ENCODE measurements around the gene FBXL15. TPM values are rescaled to one million over a fixed set of nuclear protein-coding genes. Genes with fewer than 3 reads are reported as not detected.

FBXL15 gene, protein sequence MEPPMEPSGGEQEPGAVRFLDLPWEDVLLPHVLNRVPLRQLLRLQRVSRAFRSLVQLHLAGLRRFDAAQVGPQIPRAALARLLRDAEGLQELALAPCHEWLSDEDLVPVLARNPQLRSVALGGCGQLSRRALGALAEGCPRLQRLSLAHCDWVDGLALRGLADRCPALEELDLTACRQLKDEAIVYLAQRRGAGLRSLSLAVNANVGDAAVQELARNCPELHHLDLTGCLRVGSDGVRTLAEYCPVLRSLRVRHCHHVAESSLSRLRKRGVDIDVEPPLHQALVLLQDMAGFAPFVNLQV
- 6.1 to 11.0 TPM (median 9.3 TPM) in 5 replicates for total RNA-seq (2022; extraction: Qiagen RNA extraction)

DNA sequence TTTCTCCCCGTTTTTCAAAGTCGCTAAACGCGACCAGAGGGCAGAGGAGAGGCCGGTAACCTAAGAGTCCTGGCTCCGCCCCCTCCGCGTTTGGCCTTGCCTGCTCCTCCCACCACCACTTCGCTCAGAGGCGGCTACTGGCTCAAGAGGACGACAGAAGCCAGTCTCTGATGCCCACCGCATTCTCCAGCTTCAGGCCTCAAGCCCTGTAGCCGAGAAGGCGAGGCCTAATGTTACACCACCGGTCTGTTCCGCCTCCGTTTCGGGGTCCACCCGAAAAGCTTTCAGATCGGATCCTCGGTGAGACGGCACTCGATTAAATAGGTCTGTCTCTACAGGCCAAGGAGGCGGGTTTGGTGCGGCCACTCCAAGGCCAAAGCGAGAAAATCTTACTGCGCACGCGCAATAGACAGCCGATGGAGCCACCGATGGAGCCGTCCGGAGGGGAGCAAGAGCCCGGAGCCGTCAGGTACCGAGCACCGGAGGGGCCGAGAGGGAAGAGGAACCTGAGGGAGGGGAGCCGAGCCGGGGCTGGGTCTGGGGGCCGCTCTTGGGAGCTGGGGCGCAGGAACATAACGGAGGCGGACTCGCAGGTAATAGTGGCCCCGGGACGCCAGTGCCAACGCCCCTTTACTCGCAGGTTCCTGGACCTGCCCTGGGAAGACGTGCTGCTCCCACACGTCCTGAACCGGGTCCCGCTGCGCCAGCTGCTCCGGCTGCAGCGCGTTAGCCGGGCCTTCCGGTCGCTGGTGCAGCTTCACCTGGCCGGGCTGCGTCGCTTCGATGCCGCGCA, at the start of gene FBXL15:
Gene FBXL15, plus strand, starts transcription at position 123 of the 793 bp plus-strand sequence. Its CDS starts 294 bp downstream, at position 417.

DNA sequence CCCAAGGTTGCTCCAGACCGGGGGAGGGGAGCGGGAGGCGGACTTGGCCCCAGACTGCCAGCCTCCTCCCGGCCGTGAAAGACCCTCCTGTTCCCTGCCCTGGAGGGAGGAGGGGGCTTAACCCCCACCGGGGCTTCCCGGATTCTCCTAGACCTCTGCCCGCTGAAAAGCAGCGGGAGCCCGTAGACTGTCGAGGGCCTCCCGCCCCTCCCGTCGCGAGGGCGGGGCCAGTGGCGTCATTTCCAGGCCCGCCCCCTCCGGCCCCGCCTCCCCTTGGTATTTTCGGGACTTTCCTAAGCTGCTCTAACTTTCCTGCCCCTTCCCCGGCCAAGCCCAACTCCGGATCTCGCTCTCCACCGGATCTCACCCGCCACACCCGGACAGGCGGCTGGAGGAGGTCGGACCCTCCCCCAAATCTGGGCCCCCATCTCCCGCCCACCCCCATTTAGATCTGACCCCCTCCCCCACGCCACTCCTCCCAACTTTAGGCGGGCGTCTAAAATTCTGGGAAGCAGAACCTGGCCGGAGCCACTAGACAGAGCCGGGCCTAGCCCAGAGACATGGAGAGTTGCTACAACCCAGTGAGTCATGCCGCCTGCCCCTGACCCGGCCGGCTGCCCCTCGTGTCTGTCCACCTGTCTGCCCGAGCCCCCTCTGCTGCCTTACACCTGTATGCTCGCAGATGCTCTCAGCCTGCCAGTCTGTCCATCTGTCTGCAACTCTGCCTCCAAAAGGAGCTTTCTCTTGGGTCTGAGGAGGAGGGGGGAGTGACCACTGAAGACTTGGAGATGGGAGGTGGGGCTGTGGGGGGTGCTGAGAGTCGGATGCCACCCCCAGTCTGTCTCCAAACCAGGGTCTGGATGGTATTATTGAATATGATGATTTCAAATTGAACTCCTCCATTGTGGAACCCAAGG, 25.0 kb upstream of the FBXL15 start, which contains the start of gene NFKB2:
Gene NFKB2, plus strand, starts transcription at position 306 of the 917 bp plus-strand sequence. Its CDS starts 255 bp downstream, at position 561.

DNA sequence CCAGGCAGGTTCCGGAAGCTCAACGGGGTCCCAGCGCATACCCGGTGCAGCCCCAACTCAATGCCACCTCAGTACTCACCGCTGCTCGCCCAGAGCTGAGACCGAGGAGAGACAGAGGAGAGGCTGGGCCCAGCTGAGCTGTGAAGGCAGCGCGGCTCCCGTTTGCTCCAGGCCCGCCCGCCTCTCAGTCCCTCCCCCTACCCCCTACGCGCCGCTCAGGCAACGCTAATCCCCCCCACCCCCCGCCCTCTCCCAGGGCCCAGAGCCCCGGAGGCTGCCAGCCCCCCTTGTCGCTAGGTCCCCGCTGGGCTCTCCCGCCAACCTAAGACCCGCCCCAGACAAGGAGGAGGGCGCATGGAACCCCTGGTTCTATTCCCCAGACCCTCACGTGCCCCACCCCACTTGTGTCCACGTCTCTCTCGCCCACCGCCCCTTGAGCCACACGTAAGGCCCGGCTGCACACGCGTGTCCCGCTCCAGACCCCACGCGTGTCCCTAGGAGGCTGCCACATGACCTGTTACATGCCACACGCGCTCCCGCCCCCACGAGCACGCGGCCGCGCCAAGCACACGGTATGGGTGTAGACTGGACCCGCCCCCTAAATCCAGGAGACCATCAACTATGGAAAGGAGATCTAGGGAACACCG, 1.9 kb upstream of the FBXL15 start, which contains the start of gene PSD:
Gene PSD, minus strand, starts transcription at position 164 of the 647 bp plus-strand sequence. CDS start 1,747 bp downstream, outside the sequence.

DNA sequence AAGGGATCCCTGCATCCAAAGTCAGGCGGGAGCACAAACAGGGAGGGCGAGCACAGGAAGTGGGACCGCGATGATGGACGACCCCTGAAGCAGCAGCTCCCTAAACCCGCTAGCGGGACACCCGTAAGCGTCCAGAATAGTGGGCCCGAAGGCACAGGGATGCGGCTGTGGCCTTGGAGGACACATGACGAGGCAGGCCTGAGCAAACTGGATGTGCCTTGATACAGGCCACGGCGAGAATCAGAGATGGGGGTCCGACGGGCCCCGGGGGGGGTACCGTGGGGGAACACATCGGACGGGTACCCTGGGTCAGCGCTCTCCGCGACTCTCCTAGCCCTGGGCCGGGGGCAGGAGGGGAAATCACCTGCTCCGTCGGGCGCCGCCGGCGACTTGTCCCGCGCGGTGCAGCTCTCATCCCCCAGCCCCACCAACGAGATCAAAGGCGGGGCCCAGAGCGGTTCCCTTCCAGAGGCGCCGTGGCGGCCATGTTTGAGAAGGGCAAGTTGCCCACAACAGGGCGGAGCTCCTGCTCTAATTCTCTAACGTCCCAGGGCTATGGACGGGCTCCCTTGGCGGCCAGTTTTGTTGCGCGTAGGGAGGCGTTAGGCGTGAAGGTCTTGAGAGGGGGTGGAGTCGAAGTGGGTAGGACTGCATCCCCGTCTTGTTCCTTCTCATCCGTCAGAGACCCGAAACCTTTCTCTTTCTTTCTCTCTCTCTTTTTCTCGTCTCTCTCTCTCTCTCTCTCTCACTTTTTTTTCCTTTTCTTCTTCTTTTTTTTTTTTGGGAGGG, 11.7 kb downstream of the FBXL15 start, which contains the start of gene CUEDC2:
Gene CUEDC2, minus strand, starts transcription at position 413 of the 789 bp plus-strand sequence. CDS start 7,386 bp downstream, outside the sequence.

DNA sequence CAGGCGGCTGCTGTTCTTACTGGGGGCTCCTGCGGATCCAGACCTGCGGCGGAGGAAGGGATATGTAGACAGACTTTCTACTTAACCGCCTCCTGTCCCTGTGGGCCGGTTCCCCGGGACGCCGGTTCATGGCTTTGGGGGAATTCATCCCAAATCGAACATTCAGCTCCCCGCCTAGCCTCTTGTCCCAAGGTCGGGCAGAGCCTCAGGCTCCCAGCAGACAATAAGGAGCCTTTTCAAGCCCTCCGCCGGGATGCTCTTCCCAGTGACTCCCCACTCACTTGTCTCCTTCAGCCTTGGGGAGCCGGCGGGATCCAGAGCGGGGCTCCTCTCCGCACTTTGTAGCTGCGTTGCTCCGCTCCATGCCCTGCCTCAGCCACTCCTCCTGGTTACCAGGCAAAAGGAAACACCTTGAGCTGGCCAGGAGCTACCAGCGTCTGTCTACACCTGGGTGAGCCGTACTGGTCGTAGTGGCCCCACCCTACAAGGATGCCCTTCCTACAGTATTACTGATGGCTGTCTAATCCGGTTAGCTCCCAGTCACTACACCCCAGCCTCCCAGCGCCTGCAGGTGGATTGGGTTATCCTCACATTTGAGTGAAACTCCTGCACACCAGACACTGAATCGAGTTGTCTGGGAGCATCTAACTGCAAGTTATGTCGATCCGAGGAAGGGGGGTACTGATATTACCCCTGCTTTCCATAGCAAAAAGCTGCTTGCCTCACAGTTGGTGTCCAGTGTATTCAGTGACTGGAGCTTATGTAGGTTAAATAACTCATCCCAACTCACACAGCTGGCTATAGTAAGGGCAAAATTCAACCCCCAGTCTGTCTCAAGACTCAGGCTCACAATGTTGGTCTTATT, 30.7 kb downstream of the FBXL15 start, which contains the start of gene C10orf95:
Gene C10orf95, minus strand, starts transcription at position 439 of the 865 bp plus-strand sequence. CDS start 450 bp downstream, outside the sequence.

Other genes with a start within 250 kb of the FBXL15 start
- gene ELOVL3, start 194.5 kb upstream of the FBXL15 start, total RNA-seq (2022; extraction: Qiagen RNA extraction): 0.21 to 0.39 TPM (median 0.25 TPM) in 5 replicates
- gene PITX3, start 179.3 kb upstream of the FBXL15 start, total RNA-seq (2022; extraction: Qiagen RNA extraction): 0.55 to 1.3 TPM (median 1.1 TPM) in 5 replicates
- gene GBF1, start 175.3 kb upstream of the FBXL15 start, total RNA-seq (2022; extraction: Qiagen RNA extraction): 22.8 to 26.4 TPM (median 23.9 TPM) in 5 replicates
- 36.9 to 59.6 TPM (median 45.2 TPM) in 5 replicates for gene NFKB2, start 25.1 kb upstream of the FBXL15 start, total RNA-seq (2022; extraction: Qiagen RNA extraction)
- gene PSD, start 2.1 kb upstream of the FBXL15 start, total RNA-seq (2022; extraction: Qiagen RNA extraction): 0.18 to 0.60 TPM (median 0.42 TPM) in 5 replicates
- gene CUEDC2, start 11.7 kb downstream of the FBXL15 start, total RNA-seq (2022; extraction: Qiagen RNA extraction): 65.0 to 69.6 TPM (median 66.8 TPM) in 5 replicates
- gene C10orf95, start 30.7 kb downstream of the FBXL15 start, total RNA-seq (2022; extraction: Qiagen RNA extraction): 0.10 to 0.19 TPM (median 0.12 TPM) in 4 of 5 replicates, not detected in the other
- gene ACTR1A, start 81.9 kb downstream of the FBXL15 start, total RNA-seq (2022; extraction: Qiagen RNA extraction): 86.1 to 97.8 TPM (median 94.1 TPM) in 5 replicates
- gene SUFU, start 83.1 kb downstream of the FBXL15 start, total RNA-seq (2022; extraction: Qiagen RNA extraction): 5.8 to 6.9 TPM (median 6.7 TPM) in 5 replicates
- 38.1 to 50.4 TPM (median 47.9 TPM) in 5 replicates for gene TRIM8, start 223.6 kb downstream of the FBXL15 start, total RNA-seq (2022; extraction: Qiagen RNA extraction)

Measured in A549 treated with AZD2906 at 1 μM for 4 hours (cell line).